Loucy (cell line): ENCODE measurements around the gene PMEPA1.

ENCODE experiments used
- H2AFZ ChIP-seq: fragments of 200-600 bp; sonication (generic); 2 replicates; pipeline ENCODE4 v1.6.0; 2016; ENCODE audit warnings: antibody characterized with exemption, mild to moderate bottlenecking, low read length, moderate library complexity
- H3F3A ChIP-seq: fragments of 200-600 bp; 2 replicates; pipeline ENCODE4 v1.6.0; 2016; ENCODE audit warnings: antibody characterized with exemption, low read depth, mild to moderate bottlenecking
- H3K27me3 ChIP-seq: fragments of 200-600 bp; sonication (generic); 2 replicates; pipeline ENCODE4 v1.6.1; 2014; ENCODE audit warnings: low read length, mild to moderate bottlenecking; ENCODE audit not compliant: insufficient read depth, poor library complexity, severe bottlenecking
- H3K36me3 ChIP-seq: fragments of 200-600 bp; sonication (generic); 2 replicates; pipeline ENCODE4 v1.6.1; 2016; ENCODE audit warnings: low read length; ENCODE audit not compliant: insufficient read depth
- H3K4me1 ChIP-seq: fragments of 200-600 bp; sonication (generic); 2 replicates; pipeline ENCODE4 v1.5.1; 2014; ENCODE audit warnings: low read length, mild to moderate bottlenecking; ENCODE audit not compliant: insufficient read depth, poor library complexity, severe bottlenecking
- H3K4me2 ChIP-seq: fragments of 200-600 bp; sonication (generic); 2 replicates; pipeline ENCODE4 v1.6.0; 2014; ENCODE audit warnings: antibody characterized with exemption, low read length, low read depth, mild to moderate bottlenecking; ENCODE audit not compliant: poor library complexity, severe bottlenecking
- H3K4me3 ChIP-seq: fragments of 200-600 bp; sonication (generic); 2 replicates; pipeline ENCODE4 v1.5.1; 2014; ENCODE audit warnings: low read length, mild to moderate bottlenecking, mixed read lengths; ENCODE audit not compliant: poor library complexity, severe bottlenecking
- H3K79me2 ChIP-seq: fragments of 200-600 bp; sonication (generic); 2 replicates; pipeline ENCODE4 v1.6.1; 2014; ENCODE audit warnings: low read length; ENCODE audit not compliant: insufficient read depth
- H3K9ac ChIP-seq: fragments of 200-600 bp; sonication (generic); 2 replicates; pipeline ENCODE4 v1.6.0; 2014; ENCODE audit warnings: mild to moderate bottlenecking, low read depth, low read length, moderate library complexity; ENCODE audit not compliant: poor library complexity, severe bottlenecking
- H3K9me2 ChIP-seq: fragments of 200-600 bp; sonication (generic); replicated peaks from 2 replicates; pipeline ENCODE4 v1.6.1; 2016; ENCODE audit warnings: low read depth, low read length, mixed read lengths
- H3K9me3 ChIP-seq: fragments of 200-600 bp; sonication (generic); 2 replicates; pipeline ENCODE4 v1.6.1; 2014; ENCODE audit warnings: mild to moderate bottlenecking, antibody characterized with exemption, low read length, low read depth; ENCODE audit not compliant: insufficient read depth
- H4K20me1 ChIP-seq: fragments of 200-600 bp; sonication (generic); 2 replicates; pipeline ENCODE4 v1.6.0; 2014; ENCODE audit warnings: antibody characterized with exemption, low read length, mild to moderate bottlenecking; ENCODE audit not compliant: insufficient read depth, poor library complexity, severe bottlenecking
- CTCF ChIP-seq: fragments of 200-600 bp; sonication (generic); conservative IDR thresholded peaks from 2 replicates; pipeline ENCODE4 v1.5.1; 2014; ENCODE audit warnings: mild to moderate bottlenecking, antibody characterized with exemption, low read length
- EZH2phosphoT487 ChIP-seq: fragments of 200-600 bp; IDR thresholded peaks from 2 replicates; pipeline ENCODE4 v1.6.1; 2018; ENCODE audit warnings: antibody characterized with exemption, mild to moderate bottlenecking, moderate library complexity, borderline replicate concordance

Gene PMEPA1

GRCh38 chr20:57657535-57658446 is 52.0 kb downstream of the PMEPA1 start:
- Histone ChIP-seq H4K20me1 (no peaks in the 10 kb centered on the region), H3K4me3 (no peak overlapping the region), H2AFZ (no peak overlapping the region), H3K4me1 (no peaks in the 10 kb centered on the region), H3K9me3 (no peaks in the 10 kb centered on the region), H3K36me3 (no peaks in the 10 kb centered on the region; the same call in 1 of the 2 replicates), H3K27me3 (no peaks in the 10 kb centered on the region), H3K79me2 (peaks cover 4% of the 10 kb centered on the region; the same call in 1 of the 2 replicates), H3K9me2 (no peaks in the 10 kb centered on the region), H3F3A (no peaks in the 10 kb centered on the region), H3K4me2 (no peak overlapping the region), H3K9ac (no peak overlapping the region)
- TF ChIP-seq EZH2phosphoT487 (no peak), CTCF (no peak)

- no peak overlapping the region for H3K9ac ChIP-seq
- H4K20me1 ChIP-seq, result no peaks in the 10 kb centered on the region
- H2AFZ ChIP-seq, result no peak overlapping the region
- no peak overlapping the region for H3K4me2 ChIP-seq
- H3K9me3 ChIP-seq, result no peaks in the 10 kb centered on the region
- H3K4me1 ChIP-seq, result no peaks in the 10 kb centered on the region
- no peaks in the 10 kb centered on the region for H3F3A ChIP-seq
- no peaks in the 10 kb centered on the region for H3K9me2 ChIP-seq
- H3K27me3 ChIP-seq, result no peaks in the 10 kb centered on the region
- peaks cover 4% of the 10 kb centered on the region; the same call in 1 of the 2 replicates for H3K79me2 ChIP-seq
- H3K36me3 ChIP-seq, result no peaks in the 10 kb centered on the region; the same call in 1 of the 2 replicates
- no peak overlapping the region for H3K4me3 ChIP-seq
- no peak for TF ChIP-seq CTCF
Observed at GRCh38 chr20:57656821-57657534, 52.8 kb downstream of the PMEPA1 start.

- Histone ChIP-seq H3F3A (no peaks in the 10 kb centered on the region), H3K4me3 (no peak overlapping the region), H3K9ac (no peak overlapping the region), H3K4me2 (no peak overlapping the region), H3K9me2 (no peaks in the 10 kb centered on the region), H3K36me3 (no peaks in the 10 kb centered on the region; the same call in 1 of the 2 replicates), H3K79me2 (peaks cover 4% of the 10 kb centered on the region; the same call in 1 of the 2 replicates), H3K27me3 (no peaks in the 10 kb centered on the region), H4K20me1 (no peaks in the 10 kb centered on the region), H2AFZ (no peak overlapping the region), H3K4me1 (no peaks in the 10 kb centered on the region), H3K9me3 (no peaks in the 10 kb centered on the region)
- no peak for TF ChIP-seq CTCF
- TF ChIP-seq EZH2phosphoT487, result no peak
Observed at GRCh38 chr20:57656252-57656820, 53.5 kb downstream of the PMEPA1 start.
